Stimulated activated CD8-positive, alpha-beta memory T cell treated with anti-CD3 and anti-CD28 coated beads, Interleukin-4, amount 100 ng/mL, for 4 hours (primary cell): ENCODE data around the gene ZBTB34.

Source experiments
- DNase-seq, 2 donors: peaks; one replicate each; pipeline ENCODE4 v3.0.0-alpha.2; 2020; ENCODE audit warnings: low read depth in 2 of 2, low spot score in 1 of 2

ZBTB34 gene

DNA sequence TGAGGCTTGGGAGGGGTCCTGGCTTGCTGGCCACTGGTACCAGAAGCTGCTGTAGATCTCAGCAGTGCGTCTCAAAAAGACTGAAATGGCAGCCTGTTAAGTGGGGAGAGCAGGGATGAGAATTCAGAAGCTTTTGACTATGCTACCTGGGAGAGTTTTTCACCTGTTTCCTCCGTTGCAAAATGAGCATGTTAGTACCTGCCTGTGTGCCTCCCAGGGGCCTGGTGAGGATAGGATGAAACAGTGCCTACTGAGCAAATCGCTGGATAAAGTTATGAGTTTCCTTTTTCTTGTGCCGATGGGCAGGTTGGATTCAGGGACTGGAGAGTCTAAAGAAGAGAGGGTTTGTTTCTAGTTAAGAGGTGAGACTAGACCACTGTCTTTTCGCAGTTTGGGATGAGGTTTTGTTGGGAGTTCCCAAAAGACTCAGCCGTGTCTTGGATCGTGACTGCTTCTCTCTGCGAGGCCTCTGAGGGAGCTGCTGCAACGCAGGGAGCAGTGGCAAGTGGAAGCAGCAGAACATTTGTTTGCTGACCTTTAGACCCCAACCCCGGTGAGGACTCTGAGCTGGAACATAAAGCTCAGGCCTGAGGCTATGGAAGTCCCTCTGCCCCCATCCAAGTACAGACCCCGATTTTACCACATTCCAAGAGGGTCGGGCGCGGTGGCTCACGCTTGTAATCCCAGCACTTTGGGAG is 55.6 kb downstream of the ZBTB34 start:
- no peak for DNase-seq

DNA sequence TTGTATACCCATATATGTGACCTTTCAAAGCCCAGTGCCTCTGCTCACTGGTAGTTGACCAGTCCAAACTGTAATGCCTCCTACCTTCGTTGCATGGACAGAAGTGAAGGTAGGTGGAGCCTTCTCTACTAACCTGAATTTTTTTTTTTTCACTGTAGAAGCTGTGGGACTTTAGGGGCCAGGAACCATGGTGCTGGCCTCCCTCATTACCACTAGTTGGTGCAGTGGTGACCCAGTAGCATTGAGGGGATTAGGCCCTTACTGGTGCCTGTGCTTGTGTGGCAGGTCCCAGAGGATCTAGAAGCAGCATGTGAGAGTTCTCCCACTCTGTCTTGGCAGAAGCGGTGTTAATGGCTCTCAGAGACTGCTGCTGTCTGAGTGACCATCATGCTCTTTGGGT is 56.5 kb downstream of the ZBTB34 start:
- DNase-seq = no peak

DNA sequence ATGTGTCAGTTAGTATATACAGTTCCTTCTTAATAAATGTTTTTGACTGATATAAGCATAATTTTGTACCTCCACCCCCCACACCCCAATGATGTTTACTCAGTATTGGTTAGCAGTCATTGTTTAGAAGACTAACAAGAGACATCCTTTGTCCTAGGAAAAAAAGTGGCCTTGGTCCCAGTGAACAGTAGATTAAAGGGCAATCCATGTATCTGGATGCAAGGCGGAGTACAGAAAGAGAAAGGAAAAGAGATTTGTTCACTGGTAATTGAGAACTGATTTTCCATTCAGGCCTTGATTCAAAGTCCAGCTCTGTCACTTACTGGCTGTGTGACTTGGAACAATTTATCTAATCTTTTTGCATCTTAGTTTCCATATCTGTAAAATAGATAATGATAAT is 58.8 kb downstream of the ZBTB34 start:
- no peak for DNase-seq

DNA sequence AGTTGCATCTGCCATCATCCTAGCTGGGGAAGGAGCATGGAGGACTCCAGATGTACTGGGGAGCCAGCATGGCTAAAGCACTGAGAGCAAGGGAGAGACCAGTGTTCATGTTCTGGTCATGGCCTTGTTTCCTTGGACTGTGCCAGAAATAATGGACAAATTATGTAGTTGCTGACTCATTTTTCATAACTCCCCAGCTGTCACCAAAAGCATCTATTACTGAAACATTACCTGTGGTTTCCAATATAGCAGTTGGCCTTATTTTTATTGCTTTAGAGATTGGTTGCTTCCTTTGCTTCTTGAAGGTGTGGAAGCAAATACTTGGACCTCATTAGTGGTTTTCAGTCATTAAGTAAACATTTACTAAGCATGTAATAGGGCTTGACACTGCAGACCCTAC is 65.4 kb downstream of the ZBTB34 start:
- no peak for DNase-seq

DNA sequence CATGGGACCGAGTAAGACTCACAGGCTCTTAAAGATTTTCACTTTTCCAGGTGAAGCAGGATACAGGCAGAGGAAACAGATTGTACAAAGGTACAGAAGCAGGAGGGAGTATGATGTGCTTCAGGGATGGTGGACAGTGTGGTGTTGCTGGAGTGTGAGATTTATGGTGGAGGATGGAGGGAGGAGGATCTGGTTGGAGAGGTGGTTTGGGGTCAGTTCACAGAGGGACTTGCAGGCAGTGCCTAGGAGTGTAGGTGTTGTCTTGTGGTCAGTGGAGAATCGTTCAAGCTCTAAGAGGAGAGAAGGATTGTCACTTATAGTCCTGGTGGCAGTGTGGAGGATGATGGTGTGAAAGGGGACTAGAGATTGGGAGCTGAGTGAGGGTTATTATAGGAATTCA is 65.9 kb downstream of the ZBTB34 start:
- no peak for DNase-seq

DNA sequence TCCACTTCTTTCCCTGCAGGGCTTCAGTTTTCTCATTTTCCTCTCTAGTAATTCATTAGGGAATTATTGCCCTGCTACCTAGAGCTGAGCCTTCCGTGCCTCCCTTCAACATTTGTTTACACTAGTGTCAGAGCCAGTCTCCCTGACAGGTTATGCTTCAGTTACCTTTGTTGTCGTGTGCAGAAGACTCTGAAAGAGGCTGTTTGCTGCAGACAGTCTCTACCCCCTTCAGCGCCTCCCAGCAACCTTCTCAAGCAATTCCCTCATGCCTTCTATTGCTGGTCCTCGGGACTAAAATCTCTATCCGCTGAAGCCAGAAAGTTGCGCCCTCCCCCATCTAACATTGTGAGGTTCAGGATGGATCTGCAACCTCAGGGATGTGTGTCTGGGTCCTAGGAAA is 67.0 kb downstream of the ZBTB34 start:
- DNase-seq = no peak

DNA sequence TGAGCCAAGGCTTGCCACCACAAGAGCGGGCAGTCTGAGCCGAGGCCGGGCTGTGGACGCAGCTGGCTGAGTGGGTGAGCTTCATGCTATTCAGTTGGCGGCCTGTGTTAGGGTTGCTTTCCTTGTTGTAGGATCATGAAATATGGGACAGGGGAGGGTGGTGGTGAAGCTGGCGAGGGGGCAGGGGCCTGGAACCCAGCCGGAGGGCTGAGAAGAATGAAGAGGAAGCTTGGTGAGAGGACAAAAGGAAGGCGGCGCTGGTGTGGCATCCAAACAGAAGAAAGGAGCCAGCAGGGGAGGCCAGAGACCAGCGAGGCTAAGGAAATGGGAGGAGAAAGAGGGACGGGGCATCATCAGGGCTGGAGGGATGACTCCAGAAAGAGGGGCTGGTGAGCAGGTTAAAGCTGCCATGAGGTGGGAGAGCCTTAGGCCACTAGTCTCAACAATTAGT is 72.5 kb downstream of the ZBTB34 start:
- no peak for DNase-seq

DNA sequence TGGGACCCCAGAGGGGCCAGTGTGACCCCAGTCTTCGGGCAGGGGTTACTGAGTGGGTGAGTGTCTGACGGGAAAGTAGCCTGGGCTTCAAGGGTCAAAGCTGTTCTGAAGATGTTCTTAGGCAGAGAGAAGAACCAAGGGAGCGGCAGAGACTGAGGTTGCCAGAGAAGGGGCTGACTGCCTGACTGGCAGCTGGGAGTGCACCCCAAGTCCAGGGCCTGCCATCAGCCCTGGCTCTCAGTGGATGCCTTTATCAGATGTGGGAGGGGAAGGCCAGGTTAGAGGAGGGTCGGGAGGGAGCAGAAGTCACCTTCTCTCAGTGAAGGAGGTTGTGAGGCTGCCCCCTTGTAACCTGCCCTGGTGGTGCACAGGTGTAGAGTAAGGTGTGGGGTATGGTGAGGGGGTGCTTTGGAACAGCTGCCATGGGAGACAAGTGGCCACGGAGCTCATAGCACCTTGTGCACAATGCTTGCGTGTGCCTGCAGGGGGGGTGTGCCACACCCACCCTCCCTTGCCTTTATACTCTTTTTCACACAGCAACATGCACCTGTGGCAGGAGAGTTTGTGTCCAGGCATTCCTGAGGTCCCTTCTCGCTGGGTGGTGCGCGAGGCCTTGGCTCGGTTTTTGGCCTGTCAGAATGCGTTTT is 73.0 kb downstream of the ZBTB34 start:
- DNase-seq = no peak

DNA sequence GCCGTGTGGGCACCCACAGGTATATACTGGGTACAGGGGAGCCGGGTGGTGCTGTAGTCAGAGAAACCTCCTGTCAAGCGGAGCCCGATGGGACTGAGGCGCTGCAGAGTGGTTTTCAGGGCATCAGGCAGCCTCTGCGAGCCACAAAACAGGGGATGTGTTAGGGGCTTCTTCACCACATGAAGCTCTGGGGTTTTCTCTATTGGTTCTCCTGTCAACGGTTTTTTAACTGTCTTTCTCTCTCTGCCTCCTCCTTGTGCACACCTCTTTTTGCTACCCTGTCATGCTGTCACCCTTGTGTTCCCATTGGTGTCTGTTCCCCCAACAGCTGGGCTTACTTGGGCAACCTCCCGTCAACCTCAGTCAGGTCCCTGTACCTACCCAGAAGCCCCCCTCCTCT is 74.0 kb downstream of the ZBTB34 start:
- DNase-seq = no peak
